Aorta (tissue), 5 donors: Measurements from ENCODE around the gene PAX7. TPM values are rescaled to one million over a fixed set of nuclear protein-coding genes. Genes with fewer than 3 reads are reported as not detected.

Experiments used
- ATAC-seq: fragments of 200-7000 bp; cut with Tn5 transposase; one replicate; pipeline ENCODE4 v1.9.1; 2022; ENCODE audit warnings: moderate library complexity; ENCODE audit not compliant: low FRiP score
- DNase-seq, 2 donors: peaks; one replicate each; pipeline ENCODE4 v3.0.0-alpha.2; 2020
- H3K27ac ChIP-seq, 2 donors: one replicate each; pipeline ENCODE4 v1.5.1; 2013; ENCODE audit warnings: low read length in 2 of 2, mild to moderate bottlenecking in 2 of 2, moderate library complexity in 2 of 2, control low read depth in 1 of 2, inconsistent platforms in 1 of 2, low read depth in 1 of 2
- H3K27me3 ChIP-seq, 2 donors: one replicate each; pipeline ENCODE4 v1.6.1; 2013; ENCODE audit warnings: control low read depth in 1 of 2, low read length in 1 of 2, mild to moderate bottlenecking in 1 of 2, moderate library complexity in 1 of 2; ENCODE audit not compliant: insufficient read depth in 2 of 2, control insufficient read depth in 1 of 2
- H3K36me3 ChIP-seq, 2 donors: one replicate each; pipeline ENCODE4 v1.6.1; 2013; ENCODE audit warnings: control low read depth in 1 of 2, low read length in 1 of 2, mild to moderate bottlenecking in 1 of 2; ENCODE audit not compliant: insufficient read depth in 2 of 2, control insufficient read depth in 1 of 2
- H3K4me1 ChIP-seq, 2 donors: one replicate each; pipeline ENCODE4 v1.6.1; 2013; ENCODE audit warnings: low read length in 2 of 2, control low read depth in 1 of 2, mild to moderate bottlenecking in 1 of 2, moderate library complexity in 1 of 2; ENCODE audit not compliant: insufficient read depth in 2 of 2, control insufficient read depth in 1 of 2
- H3K4me3 ChIP-seq, 2 donors: one replicate each; pipeline ENCODE4 v1.5.1; 2013; ENCODE audit warnings: low read length in 2 of 2, control low read depth in 1 of 2, mild to moderate bottlenecking in 1 of 2
- H3K9me3 ChIP-seq: one replicate; pipeline ENCODE4 v1.6.1; 2013; ENCODE audit warnings: mild to moderate bottlenecking, low read length; ENCODE audit not compliant: control insufficient read depth
- WGBS, 2 donors: extraction: QIAGEN DNeasy Blood & Tissue Kit; methylation state at CpG; one replicate each; pipeline ENCODE4 v1.1.7; 2013; 5-methylcytosine and 5-hydroxymethylcytosine counted together
- intact Hi-C, 2 donors: fragments of 100-400 bp; cut with DNase I; formaldehyde crosslinking; loops; one replicate each; pipeline versions ENCODE4 v1.14.2 to v1.15.0; 2022
- polyA plus RNA-seq, 2 donors: library from polyadenylated mRNA; stranded (reverse); fragments of 200-250 nt; gene quantifications; one replicate each; pipeline ENCODE4 v1.2.3, GENCODE V29; 2013
- total RNA-seq, 2 donors: library from RNA; stranded (reverse); fragmentation: NEBNext Ultra II Directional; extraction: Animal tissue kit (Norgen Biotek cat#: 25700); gene quantifications; one replicate each; pipeline ENCODE4 v1.2.1, GENCODE V29; 2021
- donor health status: healthy with polysubstance abuse.
- donor health status: Bipolar disorder and iron deficiency.
- donor health status: DM: no; HTN: no; CAD: no.
- donor health status: DM: no; HTN: no; CAD: no.
- donor health status: DM: yes; HTN: yes; CAD: no.

PAX7 gene
- total and polyA plus RNA-seq, 4 donors = not detected

DNA sequence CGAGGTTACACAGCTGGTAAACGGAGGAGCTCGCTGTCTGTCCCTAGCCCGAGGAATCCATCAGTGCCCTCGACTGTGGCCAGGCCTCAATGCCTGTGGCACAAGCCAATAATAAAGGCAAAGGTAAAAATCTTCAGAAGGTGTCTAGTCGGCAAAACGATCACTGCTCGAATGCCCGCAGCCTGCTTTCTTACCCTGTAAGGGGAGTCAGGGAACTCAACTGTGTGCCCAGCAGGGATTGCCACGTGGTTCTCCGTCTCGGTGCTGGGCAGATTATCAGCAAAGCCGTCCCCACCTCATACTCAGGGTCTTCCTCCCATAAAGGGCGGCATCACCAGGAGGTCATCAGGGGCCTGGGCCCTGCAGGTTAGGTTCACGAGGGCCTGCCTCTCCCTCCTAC, 103.4 kb downstream of the PAX7 start:
- Histone ChIP-seq H3K27ac (no peak overlapping the region), H3K36me3 (no peaks in the 10 kb centered on the region), H3K4me3 (no peak overlapping the region), H3K27me3 (no peaks in the 10 kb centered on the region), H3K9me3 (no peaks in the 10 kb centered on the region), H3K4me1 (no peaks in the 10 kb centered on the region)
- DNase-seq (peak; percentile 18 to 22), ATAC-seq (no peak)
- WGBS, 2 donors = 84 to 88% methylated on average over 15 of the region's 15 CpGs
- intact Hi-C loops = no loop called here

DNA sequence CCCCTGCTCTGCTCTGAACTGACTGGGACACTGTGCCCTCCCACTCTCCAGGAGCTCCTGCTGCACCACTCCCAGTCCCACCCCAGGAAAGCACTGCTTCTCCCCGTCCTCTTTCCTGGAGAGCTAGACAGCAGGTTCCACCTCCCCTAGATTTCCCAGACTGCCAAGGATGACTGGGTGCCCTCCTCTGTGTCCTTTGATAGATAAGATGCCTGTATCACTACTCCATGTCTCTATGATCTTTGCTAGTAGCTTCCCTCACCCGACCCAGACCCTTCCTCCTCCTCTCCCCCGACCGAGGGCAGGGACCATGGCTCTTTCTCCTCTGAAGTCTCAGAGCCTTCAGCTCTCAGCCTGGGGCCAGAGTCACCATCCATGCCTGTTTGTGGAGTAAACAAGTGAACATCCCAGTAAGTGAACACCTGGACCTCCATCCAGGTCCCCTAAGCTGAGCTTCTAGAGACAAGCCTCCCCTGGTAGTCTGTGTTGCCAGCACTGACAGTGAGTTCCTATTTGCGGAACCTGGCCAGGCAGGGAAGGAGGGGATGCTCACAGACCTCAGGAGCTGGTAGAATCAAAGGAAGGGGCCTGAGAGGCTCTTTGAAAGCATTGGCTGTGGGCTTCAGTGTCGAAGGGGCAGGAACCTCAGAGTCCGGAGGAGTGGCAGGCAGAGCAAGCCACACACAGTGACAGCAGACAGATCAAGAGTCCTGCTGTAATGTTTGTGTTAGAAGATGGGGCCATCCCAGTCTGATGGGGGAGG, 104.0 kb downstream of the PAX7 start:
- 75 to 76% methylated on average over 7 of the region's 7 CpGs for WGBS, 2 donors
- H3K9me3 ChIP-seq = no peaks in the 10 kb centered on the region
- H3K36me3 ChIP-seq = no peaks in the 10 kb centered on the region
- peak; percentile 15 to 38 for DNase-seq
- no peak for ATAC-seq
- no peaks in the 10 kb centered on the region for H3K4me1 ChIP-seq
- no peaks in the 10 kb centered on the region for H3K27me3 ChIP-seq
- H3K27ac ChIP-seq = no peak overlapping the region
- no peak overlapping the region for H3K4me3 ChIP-seq
- intact Hi-C loops = no loop called here

DNA sequence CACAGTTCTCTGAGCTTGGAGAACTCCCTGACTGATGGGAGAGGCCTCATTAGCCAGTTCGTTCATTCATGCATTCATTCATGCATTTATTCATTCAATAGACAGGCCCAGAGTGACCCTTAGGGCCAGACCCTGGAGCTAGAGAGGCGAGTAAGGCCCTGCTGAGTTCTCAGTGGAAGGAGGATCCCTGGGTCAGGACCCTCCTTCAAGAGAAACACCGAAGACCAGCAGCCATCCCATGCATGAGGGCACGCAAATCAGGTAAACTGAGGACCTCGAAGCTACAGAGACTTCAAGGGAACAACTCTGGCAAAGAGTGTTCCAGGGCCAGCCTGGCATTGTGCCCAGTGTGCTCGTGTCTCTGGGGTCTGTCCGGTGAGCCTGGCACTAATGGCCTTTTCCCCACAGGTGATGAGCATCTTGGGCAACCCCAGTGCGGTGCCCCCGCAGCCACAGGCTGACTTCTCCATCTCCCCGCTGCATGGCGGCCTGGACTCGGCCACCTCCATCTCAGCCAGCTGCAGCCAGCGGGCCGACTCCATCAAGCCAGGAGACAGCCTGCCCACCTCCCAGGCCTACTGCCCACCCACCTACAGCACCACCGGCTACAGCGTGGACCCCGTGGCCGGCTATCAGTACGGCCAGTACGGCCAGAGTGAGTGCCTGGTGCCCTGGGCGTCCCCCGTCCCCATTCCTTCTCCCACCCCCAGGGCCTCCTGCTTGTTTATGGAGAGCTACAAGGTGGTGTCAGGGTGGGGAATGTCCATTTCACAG, 104.8 kb downstream of the PAX7 start:
- H3K9me3 ChIP-seq = no peaks in the 10 kb centered on the region
- no peaks in the 10 kb centered on the region for H3K27me3 ChIP-seq
- intact Hi-C loops = no loop called here
- no peak overlapping the region for H3K27ac ChIP-seq
- no peak overlapping the region for H3K4me3 ChIP-seq
- peak; percentile 29 to 68 for DNase-seq
- H3K36me3 ChIP-seq = no peaks in the 10 kb centered on the region
- no peak for ATAC-seq
- no peaks in the 10 kb centered on the region for H3K4me1 ChIP-seq
- 87 to 91% methylated on average over 22 of the region's 22 CpGs for WGBS, 2 donors

DNA sequence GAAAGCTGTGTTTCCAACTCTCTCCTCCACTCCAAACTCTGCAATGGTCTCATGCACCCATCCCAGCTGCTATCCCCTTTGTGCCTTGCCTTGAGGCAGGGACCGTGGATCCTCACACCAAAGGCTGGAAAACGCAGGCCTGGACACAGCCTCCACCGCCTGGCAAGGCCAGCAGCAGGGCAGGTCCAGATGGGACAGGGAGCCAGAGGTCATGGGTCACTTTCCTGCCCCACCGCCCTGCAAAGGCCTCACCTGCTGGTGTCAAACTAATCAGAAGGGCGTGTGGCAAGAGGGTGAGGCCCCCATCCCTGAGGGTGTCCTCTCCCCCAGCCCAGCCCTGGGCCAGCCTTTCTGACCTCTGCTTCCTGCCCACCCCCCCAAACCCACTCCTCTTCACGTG, 106.3 kb downstream of the PAX7 start:
- H3K36me3 ChIP-seq = no peaks in the 10 kb centered on the region
- no peaks in the 10 kb centered on the region for H3K4me1 ChIP-seq
- intact Hi-C loops = no loop called here
- no peak overlapping the region for H3K4me3 ChIP-seq
- 71 to 75% methylated on average over 6 of the region's 6 CpGs for WGBS, 2 donors
- no peaks in the 10 kb centered on the region for H3K9me3 ChIP-seq
- ATAC-seq (no peak), DNase-seq (peak; percentile 27 to 61)
- H3K27ac ChIP-seq = no peak overlapping the region
- no peaks in the 10 kb centered on the region for H3K27me3 ChIP-seq

DNA sequence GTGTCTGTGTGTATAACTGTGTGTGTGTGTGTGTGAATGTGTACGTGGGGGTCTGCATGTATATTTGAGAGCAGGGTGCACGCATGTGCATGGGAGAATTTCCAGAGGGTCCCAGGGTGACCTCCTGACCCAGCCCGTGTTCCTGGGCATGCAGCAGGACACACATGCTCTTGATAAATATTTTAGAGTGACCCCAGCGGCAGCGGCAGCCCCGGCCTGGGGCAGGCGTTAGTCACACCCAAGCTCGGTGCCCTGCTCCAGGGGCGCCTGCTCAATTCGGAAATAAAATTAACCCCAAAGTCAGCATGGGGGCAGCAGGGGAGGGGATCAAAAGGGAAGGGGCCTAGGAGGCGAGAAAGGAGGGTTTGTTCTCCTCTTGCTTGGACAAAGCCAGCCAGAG, 107.5 kb downstream of the PAX7 start:
- Histone ChIP-seq H3K9me3 (no peaks in the 10 kb centered on the region), H3K27me3 (no peaks in the 10 kb centered on the region), H3K4me1 (no peaks in the 10 kb centered on the region), H3K36me3 (no peaks in the 10 kb centered on the region), H3K27ac (no peak overlapping the region), H3K4me3 (no peak overlapping the region)
- WGBS, 2 donors = 64 to 67% methylated on average over 11 of the region's 11 CpGs
- intact Hi-C loops = no loop called here
- DNase-seq = peak; percentile 9 to 59
- no peak for ATAC-seq

DNA sequence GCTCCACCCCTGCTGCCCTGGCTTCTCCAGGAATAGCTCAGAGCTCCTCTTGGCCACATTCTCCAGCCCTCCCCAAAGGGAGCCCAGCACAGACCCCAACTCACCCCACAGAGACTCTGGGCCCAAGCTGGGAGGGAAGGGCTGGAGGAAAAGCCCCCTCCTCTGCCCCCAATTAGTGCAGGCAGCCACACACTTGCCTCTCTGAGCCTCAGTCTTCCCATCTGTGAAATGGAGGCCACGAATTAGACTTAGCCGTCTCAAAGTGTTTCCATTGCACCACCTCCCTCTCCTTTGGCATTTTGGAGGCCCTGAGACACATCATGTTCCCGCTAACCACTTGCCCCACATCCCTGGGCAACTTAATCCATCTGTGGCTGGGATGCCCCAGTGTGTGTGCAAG, 108.0 kb downstream of the PAX7 start:
- Histone ChIP-seq H3K4me3 (no peak overlapping the region), H3K27me3 (no peaks in the 10 kb centered on the region)
- peak; percentile 3 to 38 for DNase-seq

DNA sequence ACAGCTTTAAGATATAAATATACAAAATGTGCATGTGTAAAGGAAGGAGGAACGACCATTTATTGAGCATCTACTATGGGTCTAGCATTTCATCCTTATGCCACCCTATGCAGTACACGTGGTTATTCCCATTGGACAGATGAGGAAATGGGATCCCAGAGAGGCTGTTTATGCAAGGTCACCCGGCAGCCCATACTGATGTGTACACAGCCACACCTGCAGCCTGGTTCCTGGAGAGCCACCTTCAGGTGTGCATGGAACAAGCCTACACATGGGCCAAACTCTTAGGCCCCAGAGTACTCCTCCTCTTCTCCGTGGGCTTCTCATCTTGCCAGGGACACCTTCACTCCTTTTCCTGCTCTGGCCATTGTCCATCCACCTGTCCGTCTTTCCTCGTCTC, 108.8 kb downstream of the PAX7 start:
- Histone ChIP-seq H3K4me1 (no peaks in the 10 kb centered on the region), H3K36me3 (no peaks in the 10 kb centered on the region), H3K9me3 (no peaks in the 10 kb centered on the region), H3K4me3 (no peak overlapping the region), H3K27ac (no peak overlapping the region), H3K27me3 (no peaks in the 10 kb centered on the region)
- ATAC-seq (no peak), DNase-seq (peak in 1 of 2 donors; percentile 13)
- WGBS, 2 donors = 74 to 79% methylated on average over 6 of the region's 6 CpGs
- intact Hi-C loops = no loop called here

More for the DNA sequence above, 108.0 kb downstream of the PAX7 start:
- WGBS, 2 donors = 86 to 92% methylated on average over 3 of the region's 3 CpGs
- no peak for ATAC-seq
- Histone ChIP-seq H3K4me1 (no peaks in the 10 kb centered on the region), H3K36me3 (no peaks in the 10 kb centered on the region), H3K9me3 (no peaks in the 10 kb centered on the region), H3K27ac (no peak overlapping the region)
- intact Hi-C loops = no loop called here

DNA sequence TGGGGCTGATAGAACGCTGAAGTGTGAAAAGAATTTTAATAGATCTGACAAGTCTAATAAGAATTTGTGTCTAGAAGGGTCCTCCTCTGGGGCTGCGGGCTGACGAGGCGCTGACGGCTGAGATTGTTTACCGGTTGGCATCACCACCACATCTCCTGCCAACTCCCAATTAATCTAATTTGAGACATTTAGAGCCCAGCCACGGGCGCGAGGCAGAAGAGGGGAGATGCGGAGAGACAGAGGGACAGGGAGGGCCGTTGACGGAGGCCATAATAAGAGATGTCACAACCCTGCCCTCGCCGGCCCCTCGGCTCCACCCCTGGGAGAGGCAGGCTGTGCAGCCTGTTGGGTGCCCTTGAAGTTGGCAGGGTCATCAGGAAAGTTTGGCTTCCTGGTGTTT, 109.3 kb downstream of the PAX7 start:
- no peaks in the 10 kb centered on the region for H3K4me1 ChIP-seq
- DNase-seq = peak; percentile 25 to 46
- no peak for ATAC-seq
- no peaks in the 10 kb centered on the region for H3K27me3 ChIP-seq
- H3K27ac ChIP-seq = no peak overlapping the region
- intact Hi-C loops = no loop called here
- H3K4me3 ChIP-seq = no peak overlapping the region
- no peaks in the 10 kb centered on the region for H3K9me3 ChIP-seq
- WGBS, 2 donors = 63 to 73% methylated on average over 15 of the region's 15 CpGs
- no peaks in the 10 kb centered on the region for H3K36me3 ChIP-seq

DNA sequence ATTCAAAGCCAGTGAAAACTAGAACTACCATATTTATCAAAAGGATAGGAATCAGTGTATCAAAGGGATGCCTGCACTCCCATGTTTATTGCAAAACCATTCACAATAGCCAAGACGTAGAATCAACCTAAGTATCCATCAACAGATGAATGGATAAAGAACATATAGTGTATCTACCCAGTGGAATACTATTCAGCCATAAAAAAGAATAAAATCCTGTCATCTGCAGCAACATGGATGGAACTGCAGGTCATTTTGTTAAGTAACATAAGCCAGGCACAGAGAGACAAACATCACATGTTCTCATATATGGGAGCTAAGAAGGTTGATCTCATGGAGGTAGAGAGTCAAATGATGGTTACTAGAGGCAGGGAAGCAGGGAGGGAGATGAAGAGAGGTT, 110.0 kb downstream of the PAX7 start:
- ATAC-seq (no peak), DNase-seq (no peak)
- H3K27me3 ChIP-seq = no peaks in the 10 kb centered on the region
- no peaks in the 10 kb centered on the region for H3K36me3 ChIP-seq
- 78 to 82% methylated on average over 1 of the region's 1 CpG for WGBS, 2 donors
- intact Hi-C loops = no loop called here
- H3K4me1 ChIP-seq = no peaks in the 10 kb centered on the region
- H3K27ac ChIP-seq = no peak overlapping the region
- no peaks in the 10 kb centered on the region for H3K9me3 ChIP-seq
- no peak overlapping the region for H3K4me3 ChIP-seq
